Endothelial cell of umbilical vein (primary cell): ENCODE results near the gene POLN. TPM values are rescaled to one million over a fixed set of nuclear protein-coding genes. Genes with fewer than 3 reads are reported as not detected.

ENCODE experiments used
- BruUV-seq: library from RNA; stranded (reverse); fragments of 400-500 nt; replicated peaks from 2 replicates; lab custom pipeline; 2021; lab: Mats Ljungman, UMichigan
- CTCF ChIA-PET: fragments of 300-600, 350-600 bp; sonication (Branson Sonifier 250); formaldehyde crosslinking; loops from one replicate; lab custom pipeline; 2021; ENCODE audit warnings: antibody characterized with exemption, inconsistent platforms; lab: Charles Lee
- POLR2A ChIA-PET: fragments of 300-600, 350-600 bp; sonication (Branson Sonifier 250); formaldehyde crosslinking; loops from one replicate; lab custom pipeline; 2021; ENCODE audit warnings: antibody characterized with exemption, inconsistent platforms; lab: Charles Lee
- DNase-seq: peaks from one replicate; pipeline ENCODE4 v3.0.0-alpha.2; 2011; ENCODE audit warnings: low read depth, low spot score
- FAIRE-seq: peaks from 2 replicates; lab custom pipeline; 2011; peaks lifted over from hg19 to GRCh38; lab: Jason Lieb, UNC
- H2AFZ ChIP-seq: 2 replicates; pipeline ENCODE4 v1.6.0; 2012; ENCODE audit warnings: low read depth, low read length, control low read depth, inconsistent platforms
- H3K27ac ChIP-seq: 2 replicates; pipeline ENCODE4 v1.5.1; 2011; ENCODE audit warnings: low read depth, mild to moderate bottlenecking, control low read depth, low read length, moderate library complexity; ENCODE audit not compliant: insufficient read depth
- H3K27me3 ChIP-seq, 2 experiments: 2 replicates each; pipeline versions ENCODE4 v1.6.0 to v1.6.1; 2011; ENCODE audit warnings: low read length in 2 of 2, mixed read lengths in 1 of 2; ENCODE audit not compliant: control insufficient read depth in 2 of 2, insufficient read depth in 2 of 2
- H3K36me3 ChIP-seq, 2 experiments: 2 replicates in 1 of 2; 3 replicates in 1 of 2; pipeline ENCODE4 v1.5.1; 2011; ENCODE audit warnings: low read length in 2 of 2, mild to moderate bottlenecking in 1 of 2, moderate library complexity in 1 of 2; ENCODE audit not compliant: control insufficient read depth in 2 of 2, insufficient read depth in 2 of 2; ENCODE audit errors: extremely low read depth in 1 of 2
- H3K4me1 ChIP-seq: 3 replicates; pipeline ENCODE4 v1.5.1; 2011; ENCODE audit warnings: mild to moderate bottlenecking, low read length; ENCODE audit not compliant: control insufficient read depth, insufficient read depth; ENCODE audit errors: extremely low read depth
- H3K4me2 ChIP-seq: 2 replicates; pipeline ENCODE4 v1.6.1; 2011; ENCODE audit warnings: low read length, control low read depth, mixed read lengths; ENCODE audit not compliant: insufficient read depth
- H3K4me3 ChIP-seq, 3 experiments: fragments of 200-600 bp in 1 of 3; sonication (generic), shearing (Covaris generic) in 1 of 3; replicated peaks in 1 of 3; 2 replicates each; pipeline ENCODE4 v1.5.1; 2011 to 2016; ENCODE audit warnings: control low read depth in 3 of 3, low read length in 3 of 3, mild to moderate bottlenecking in 2 of 3, inconsistent platforms in 1 of 3, low read depth in 1 of 3, moderate library complexity in 1 of 3; ENCODE audit not compliant: insufficient read depth in 1 of 3
- H3K79me2 ChIP-seq: 2 replicates; pipeline ENCODE4 v1.6.0; 2012; ENCODE audit warnings: low read length, inconsistent platforms; ENCODE audit not compliant: control insufficient read depth, insufficient read depth
- H3K9ac ChIP-seq: replicated peaks from 2 replicates; pipeline ENCODE3; 2011; ENCODE audit warnings: low read length, control low read depth; ENCODE audit not compliant: insufficient read depth; ENCODE audit errors: extremely low read depth
- H3K9me1 ChIP-seq: replicated peaks from 3 replicates; pipeline ENCODE4 v1.6.0; 2011; ENCODE audit warnings: mild to moderate bottlenecking, low read length; ENCODE audit not compliant: control insufficient read depth, insufficient read depth; ENCODE audit errors: extremely low read depth
- H3K9me3 ChIP-seq: replicated peaks from 2 replicates; pipeline ENCODE4 v1.5.1; 2012; ENCODE audit warnings: low read length, inconsistent platforms; ENCODE audit not compliant: control insufficient read depth, insufficient read depth
- H4K20me1 ChIP-seq: replicated peaks from 2 replicates; pipeline ENCODE3; 2011; ENCODE audit warnings: mild to moderate bottlenecking, low read length; ENCODE audit not compliant: control insufficient read depth, insufficient read depth; ENCODE audit errors: extremely low read depth
- EZH2 ChIP-seq: IDR thresholded peaks from 2 replicates; pipeline ENCODE4 v1.6.1; 2012; ENCODE audit warnings: borderline replicate concordance, low read depth, mild to moderate bottlenecking, moderate library complexity, low read length, inconsistent platforms; ENCODE audit not compliant: severe bottlenecking
- GATA2 ChIP-seq: IDR thresholded peaks from 2 replicates; pipeline ENCODE4 v1.7.0; 2011; ENCODE audit warnings: low read depth, mild to moderate bottlenecking, moderate library complexity, mixed read lengths, low read length; ENCODE audit not compliant: insufficient read length, insufficient read depth
- JUN ChIP-seq: IDR thresholded peaks from 2 replicates; pipeline ENCODE4 v1.6.1; 2011; ENCODE audit warnings: borderline replicate concordance, low read depth; ENCODE audit not compliant: insufficient read length, insufficient read depth
- POLR2AphosphoS5 ChIP-seq: IDR thresholded peaks from 2 replicates; pipeline ENCODE4 v1.6.1; 2012; ENCODE audit warnings: low read depth, mild to moderate bottlenecking, control low read depth, low read length, moderate library complexity; ENCODE audit not compliant: insufficient read depth
- dilution Hi-C: fragments of 300-500 bp; cut with MboI; formaldehyde crosslinking; loops from one replicate; pipeline ENCODE4 v1.15.0; 2019; ENCODE audit warnings: low sequenced_read_pairs; ENCODE audit not compliant: extremely low pct_ligation_motif_present
- intact Hi-C: fragments of 100-400 bp; cut with micrococcal nuclease; formaldehyde crosslinking; loops from one replicate; pipeline ENCODE4 v1.10.0; 2022
- polyA plus RNA-seq, 4 experiments: library from polyadenylated mRNA; depleted of rRNA in 3 of 4; stranded (reverse) in 3 of 4; unstranded in 1 of 4; fragments of >200 nt; gene quantifications; 2 replicates each; pipeline versions ENCODE4 v1.2.1 to v1.2.3, GENCODE V29; 2011 to 2012; ENCODE audit warnings: missing spikeins in 1 of 4
- total RNA-seq: library from RNA; stranded (reverse); gene quantifications from 2 replicates; pipeline ENCODE4 v1.2.3, GENCODE V29; 2021
- TF ChIP-seq, protein P1 (sequence below): IDR thresholded peaks from 2 replicates; pipeline ENCODE4 v1.6.1; 2011; ENCODE audit not compliant: insufficient read depth, insufficient read length
- TF ChIP-seq, protein P2 (sequence below), 2 donors: IDR thresholded peaks; 1 replicate in 1 of 2; 2 replicates in 1 of 2; pipeline ENCODE4 v1.5.1; 2011; ENCODE audit warnings: low read length in 2 of 2, mild to moderate bottlenecking in 2 of 2, moderate library complexity in 2 of 2, control low read depth in 1 of 2, inconsistent platforms in 1 of 2, low read depth in 1 of 2; ENCODE audit not compliant: insufficient read depth in 1 of 2; ENCODE audit errors: extremely low read depth in 1 of 2

The POLN gene
- total and polyA plus RNA-seq, 2 donors (not counting 3 experiments of a cell fraction or from before 2014, with no cell fraction given) = 1.3 to 4.2 TPM

DNA sequence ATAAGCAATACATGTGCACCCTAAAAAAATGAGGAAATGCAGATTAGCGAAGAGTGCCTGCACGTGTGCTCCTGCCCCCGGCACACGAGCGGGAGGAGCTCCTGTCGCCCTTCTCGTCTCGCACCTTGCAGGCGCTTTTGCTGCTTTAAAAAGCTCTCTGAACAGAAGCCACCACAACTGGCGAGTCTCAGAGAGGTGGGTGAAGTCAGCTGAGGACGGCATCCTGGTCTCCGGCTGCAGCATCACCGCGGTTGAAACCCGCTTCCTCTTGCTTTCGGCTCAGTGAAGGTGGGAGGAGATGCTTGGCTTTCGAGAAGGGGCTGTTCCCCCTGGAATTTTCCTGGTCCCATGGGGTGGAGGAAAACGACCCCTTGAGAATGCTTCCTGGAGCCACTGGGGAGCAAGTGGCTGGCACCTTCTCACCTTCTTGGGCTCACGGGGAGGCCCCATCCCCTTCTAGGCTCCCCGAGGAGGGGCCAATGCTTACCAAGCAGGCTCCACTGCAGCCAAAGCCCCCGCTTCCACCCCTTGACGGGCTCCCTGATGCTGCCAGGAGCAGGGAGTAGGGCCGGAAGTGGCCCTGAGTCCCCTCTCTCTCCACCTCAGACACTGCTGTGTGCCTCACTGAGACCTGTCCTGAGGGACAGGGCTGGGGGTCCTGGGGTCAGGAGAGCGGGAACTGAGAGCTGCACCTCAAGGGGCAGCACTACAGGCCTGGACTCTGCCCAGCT is 49.2 kb upstream of the POLN start:
- Histone ChIP-seq H4K20me1 (no peaks in the 10 kb centered on the region), H3K27me3 (no peaks in the 10 kb centered on the region), H3K36me3 (no peaks in the 10 kb centered on the region), H3K9me1 (no peaks in the 10 kb centered on the region), H2AFZ (no peak overlapping the region), H3K4me1 (no peaks in the 10 kb centered on the region), H3K9me3 (no peaks in the 10 kb centered on the region), H3K9ac (no peak overlapping the region), H3K4me3 (no peak overlapping the region), H3K79me2 (no peaks in the 10 kb centered on the region), H3K4me2 (no peak overlapping the region), H3K27ac (no peak overlapping the region)
- no peak for DNase-seq
- ChIA-PET CTCF (no interaction called here), POLR2A (no interaction called here)
- TF ChIP-seq EZH2 (no peak), GATA2 (no peak), JUN (no peak)
- TF ChIP-seq, protein P1, sequence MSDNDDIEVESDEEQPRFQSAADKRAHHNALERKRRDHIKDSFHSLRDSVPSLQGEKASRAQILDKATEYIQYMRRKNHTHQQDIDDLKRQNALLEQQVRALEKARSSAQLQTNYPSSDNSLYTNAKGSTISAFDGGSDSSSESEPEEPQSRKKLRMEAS = no peak
- intact Hi-C loops = no loop called here
- dilution Hi-C loops = no loop called here
- no peak for FAIRE-seq
- no TSS peak for BruUV-seq

- no peak for DNase-seq
- intact Hi-C loops (no loop called here), dilution Hi-C loops (no loop called here)
- Histone ChIP-seq H3K4me2 (no peak overlapping the region), H3K36me3 (no peaks in the 10 kb centered on the region), H3K27me3 (no peaks in the 10 kb centered on the region), H4K20me1 (no peaks in the 10 kb centered on the region), H3K79me2 (no peaks in the 10 kb centered on the region), H3K27ac (no peak overlapping the region), H2AFZ (no peak overlapping the region), H3K9me3 (no peaks in the 10 kb centered on the region), H3K9ac (no peak overlapping the region), H3K4me1 (peaks cover 5% of the 10 kb centered on the region), H3K4me3 (no peak overlapping the region), H3K9me1 (no peaks in the 10 kb centered on the region)
- no TSS peak for BruUV-seq
- POLR2A ChIA-PET = no interaction called here
- CTCF ChIA-PET = interaction anchor here (0.8 kb wide), 1 partner anchor 48 kb away, joined by 3 read pairs; no protein-coding TSS in a partner anchor
- FAIRE-seq = no peak
- TF ChIP-seq, protein P2, sequence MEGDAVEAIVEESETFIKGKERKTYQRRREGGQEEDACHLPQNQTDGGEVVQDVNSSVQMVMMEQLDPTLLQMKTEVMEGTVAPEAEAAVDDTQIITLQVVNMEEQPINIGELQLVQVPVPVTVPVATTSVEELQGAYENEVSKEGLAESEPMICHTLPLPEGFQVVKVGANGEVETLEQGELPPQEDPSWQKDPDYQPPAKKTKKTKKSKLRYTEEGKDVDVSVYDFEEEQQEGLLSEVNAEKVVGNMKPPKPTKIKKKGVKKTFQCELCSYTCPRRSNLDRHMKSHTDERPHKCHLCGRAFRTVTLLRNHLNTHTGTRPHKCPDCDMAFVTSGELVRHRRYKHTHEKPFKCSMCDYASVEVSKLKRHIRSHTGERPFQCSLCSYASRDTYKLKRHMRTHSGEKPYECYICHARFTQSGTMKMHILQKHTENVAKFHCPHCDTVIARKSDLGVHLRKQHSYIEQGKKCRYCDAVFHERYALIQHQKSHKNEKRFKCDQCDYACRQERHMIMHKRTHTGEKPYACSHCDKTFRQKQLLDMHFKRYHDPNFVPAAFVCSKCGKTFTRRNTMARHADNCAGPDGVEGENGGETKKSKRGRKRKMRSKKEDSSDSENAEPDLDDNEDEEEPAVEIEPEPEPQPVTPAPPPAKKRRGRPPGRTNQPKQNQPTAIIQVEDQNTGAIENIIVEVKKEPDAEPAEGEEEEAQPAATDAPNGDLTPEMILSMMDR (IDR thresholded peaks at IDR 0.05; ENCODE audit: extremely low read depth in 1 of 2, insufficient read depth in 1 of 2, low read depth in 1 of 2, low read length in 2 of 2) = no peak
- TF ChIP-seq POLR2AphosphoS5 = no peak
- TF ChIP-seq, protein P1 = no peak
Measured at GRCh38 chr4:2290488-2290887, 48.6 kb upstream of the POLN start.
